GM19455 (cell line): ENCODE data around the gene MMAB.

Experiments
- ATAC-seq: cut with Tn5 transposase; IDR thresholded peaks from one replicate; pipeline ENCODE4 v1.9.1; 2021; ENCODE audit not compliant: unreplicated experiment

Gene MMAB

DNA sequence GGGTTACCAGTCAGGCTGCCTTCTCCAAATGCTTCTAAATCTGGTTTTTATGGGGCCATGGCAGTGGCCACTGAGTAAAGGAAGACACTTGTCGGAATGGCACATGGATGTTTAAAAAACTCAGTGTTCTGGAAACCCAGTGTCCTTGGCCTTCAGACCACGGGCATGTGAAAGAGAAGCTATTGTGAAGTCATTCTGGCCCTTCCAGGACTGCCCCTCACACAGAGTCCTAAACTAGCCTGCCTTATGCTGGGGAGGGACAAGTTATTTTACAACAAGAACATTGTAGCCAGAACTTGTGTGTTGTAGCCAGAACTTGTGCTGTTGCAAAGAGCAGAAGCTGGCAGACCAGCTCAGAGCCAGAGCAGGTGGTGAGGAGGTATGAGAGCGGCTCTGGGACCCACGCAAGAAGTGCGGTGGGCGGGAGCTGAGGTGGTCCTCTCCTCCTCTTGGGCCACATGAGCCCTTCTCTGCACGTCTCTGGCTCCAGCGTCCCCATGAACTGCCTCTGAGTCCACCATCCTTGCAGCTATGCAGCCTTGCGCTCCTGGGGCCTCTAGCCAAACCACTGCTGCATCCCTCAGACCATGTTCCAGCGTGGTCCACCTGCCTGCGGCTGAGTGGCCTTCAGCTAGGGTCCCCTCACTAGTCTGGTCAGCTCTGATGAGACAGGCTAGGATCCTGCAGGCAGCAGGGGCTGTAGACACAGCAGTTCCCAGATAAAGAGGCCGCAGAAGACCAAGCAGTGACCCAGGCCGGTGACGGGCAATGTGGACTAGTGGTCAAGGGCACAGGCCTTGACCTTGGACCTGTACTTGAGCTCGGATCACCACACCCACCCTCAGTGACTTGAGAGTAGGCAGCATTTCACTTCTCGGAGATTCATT is 32.5 kb downstream of the MMAB start:
- no peak for ATAC-seq

DNA sequence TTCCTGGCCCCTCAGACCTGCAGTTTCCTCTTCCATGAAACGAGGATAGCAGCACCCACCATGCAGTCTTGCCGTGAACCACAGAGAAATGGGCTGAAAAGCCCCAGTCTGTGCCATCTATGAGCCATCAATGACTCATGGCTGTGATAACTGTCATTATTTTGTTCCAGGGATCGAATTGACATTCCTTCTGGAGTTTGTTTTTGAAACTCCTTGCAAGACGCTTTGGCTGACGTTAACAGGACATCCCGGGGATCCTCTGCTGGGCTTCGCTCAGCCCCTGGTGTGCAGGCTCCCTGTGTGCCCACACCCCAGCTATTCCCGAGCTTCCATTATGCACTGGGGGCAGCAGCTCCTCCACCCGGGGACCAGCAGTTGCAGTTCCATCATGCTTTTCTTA is 33.8 kb downstream of the MMAB start:
- ATAC-seq: no peak

DNA sequence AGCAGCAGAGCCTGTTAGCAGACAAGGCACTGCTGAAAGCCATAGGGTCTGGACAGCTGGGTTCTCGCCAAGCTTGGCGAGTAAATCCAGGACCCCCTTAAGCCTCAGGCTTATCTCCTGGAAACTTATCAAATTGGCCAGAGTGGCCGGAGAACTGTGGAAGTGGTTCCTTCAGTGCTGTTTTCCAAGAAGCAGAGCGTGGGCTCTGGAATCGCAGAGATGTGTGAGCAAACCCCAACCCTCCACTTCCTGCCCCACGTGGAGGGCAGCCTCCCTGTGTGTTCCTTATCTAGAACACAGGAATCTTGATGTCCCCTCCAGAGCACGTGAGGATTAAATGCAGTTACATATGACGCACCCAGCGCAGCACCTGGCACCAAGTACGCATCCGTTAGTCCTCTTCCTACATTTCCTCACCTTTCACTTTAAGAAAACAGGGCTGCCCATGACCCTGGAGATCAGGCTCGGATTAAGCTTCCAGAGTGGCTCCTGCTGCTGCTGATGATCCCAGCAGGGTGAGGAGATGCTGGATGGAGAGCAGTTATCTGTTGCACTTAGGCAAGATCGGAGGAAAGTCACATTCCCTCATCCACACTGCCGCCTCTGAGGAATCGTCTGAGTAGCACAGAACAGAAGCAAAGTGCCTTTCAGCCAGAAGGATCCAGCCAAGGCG is 35.0 kb downstream of the MMAB start:
- ATAC-seq: no peak

DNA sequence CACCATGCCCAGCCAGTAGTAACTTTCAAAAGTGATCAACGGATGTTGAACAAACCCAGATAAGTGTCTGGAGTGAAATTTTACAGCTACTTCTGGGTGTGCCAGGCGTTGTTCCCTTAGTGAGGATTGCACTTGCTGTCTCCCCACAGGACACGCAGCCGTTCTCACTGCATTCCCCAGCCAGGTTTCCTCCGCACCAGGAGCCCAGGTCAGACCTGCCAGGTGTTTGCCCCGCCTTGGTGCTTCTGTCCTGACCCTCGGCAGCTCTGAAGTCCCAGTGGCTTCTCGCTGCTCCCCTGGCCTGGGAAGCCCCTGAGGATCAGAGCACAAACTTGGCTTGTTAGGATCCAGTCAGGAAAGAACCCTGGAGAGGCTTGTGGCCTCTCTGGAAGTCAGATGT is 36.2 kb downstream of the MMAB start:
- ATAC-seq: no peak

DNA sequence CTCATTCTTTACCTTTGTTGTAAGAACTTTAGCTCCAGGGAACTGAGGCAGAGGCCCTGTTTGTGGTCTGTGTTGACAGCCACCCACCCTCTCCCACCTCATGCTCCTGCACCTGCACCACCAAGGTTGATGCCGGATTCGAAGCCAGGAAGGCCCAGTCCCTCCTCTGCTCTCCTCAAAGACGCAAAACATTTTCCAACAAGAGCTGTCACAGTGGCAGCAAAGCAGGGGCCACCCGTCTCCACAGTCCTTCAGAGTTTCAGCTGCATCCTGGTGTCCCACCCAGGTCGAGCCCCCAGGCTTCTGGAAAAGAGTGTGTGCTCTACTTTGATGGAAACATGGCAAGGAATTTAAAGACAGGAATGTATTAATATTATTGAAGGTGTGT is 37.4 kb downstream of the MMAB start:
- no peak for ATAC-seq

- ATAC-seq: no peak
Observed at GRCh38 chr12:109535231-109535862, 38.0 kb downstream of the MMAB start.

GRCh38 chr12:109534456-109534855 is 38.8 kb downstream of the MMAB start:
- no peak for ATAC-seq

DNA sequence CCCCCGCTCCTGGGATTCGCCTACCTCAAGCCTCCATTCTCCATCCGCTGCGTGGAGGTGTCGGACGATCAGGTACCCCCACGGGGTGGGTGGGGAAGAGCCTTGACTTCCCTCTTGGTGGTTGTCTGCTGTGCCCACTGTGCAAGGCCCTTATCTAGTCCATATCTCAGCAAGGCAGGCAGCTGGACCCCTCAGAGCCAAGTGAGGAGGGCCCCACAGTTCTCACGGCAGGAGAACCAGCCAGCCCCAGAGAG is 39.9 kb downstream of the MMAB start:
- no peak for ATAC-seq

DNA sequence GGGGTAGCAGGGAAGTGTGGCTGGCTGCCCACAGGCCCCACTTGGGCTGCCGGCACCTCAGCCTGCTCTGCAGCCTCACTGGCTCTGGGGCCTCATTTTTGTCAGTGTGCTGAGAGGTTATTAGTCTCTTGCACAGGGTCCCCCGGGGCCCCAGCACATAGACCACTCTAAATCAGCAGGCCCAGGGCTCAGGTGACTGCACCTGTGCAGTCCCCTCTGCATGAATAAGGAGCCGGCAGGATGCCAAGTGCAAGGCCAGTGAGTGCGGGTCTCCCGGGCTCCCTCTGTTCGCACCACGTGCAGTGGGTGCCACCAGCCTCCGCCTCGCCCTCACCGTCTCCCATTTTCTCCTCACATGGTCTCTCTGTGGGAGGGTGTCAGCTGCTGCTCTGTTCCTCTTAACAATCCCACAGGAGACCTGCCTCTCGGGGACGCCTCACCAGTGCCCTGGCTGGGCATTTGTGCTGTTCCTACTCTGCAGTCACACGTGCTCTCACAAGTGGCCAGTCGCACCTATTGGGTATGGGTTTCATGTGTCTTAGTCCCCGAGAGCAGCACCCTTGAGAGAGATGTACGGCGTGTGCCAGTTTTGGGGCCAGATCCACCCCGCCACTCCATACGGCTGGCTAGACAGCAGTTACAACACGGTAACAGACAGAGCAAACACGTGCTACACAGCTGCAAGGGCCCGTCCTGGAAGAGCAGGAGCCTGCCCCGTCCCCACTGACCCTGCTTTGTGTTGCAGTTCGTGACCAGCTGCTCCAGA is 40.4 kb downstream of the MMAB start:
- ATAC-seq: no peak

DNA sequence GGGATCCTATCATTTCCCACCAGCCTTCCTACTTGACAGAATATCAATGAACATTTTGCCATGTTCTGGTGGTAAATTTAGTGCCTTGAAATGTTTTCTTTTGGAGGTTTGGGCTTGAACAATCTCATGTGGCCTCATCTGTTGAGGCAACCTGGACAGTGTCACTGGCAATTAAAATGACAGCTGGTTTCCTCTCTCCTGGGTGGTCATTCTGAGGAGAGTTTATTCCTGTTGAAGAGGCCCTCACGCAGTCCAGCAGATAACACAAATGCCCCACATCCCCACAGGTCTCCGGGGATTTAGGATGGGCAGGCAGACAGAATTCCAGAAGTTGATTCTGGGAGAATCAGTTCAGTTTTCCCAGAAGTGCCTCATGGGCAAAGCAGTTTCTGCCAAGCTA is 41.9 kb downstream of the MMAB start:
- no peak for ATAC-seq

- no peak for ATAC-seq
Observed at GRCh38 chr12:109529691-109530640, 43.3 kb downstream of the MMAB start.

DNA sequence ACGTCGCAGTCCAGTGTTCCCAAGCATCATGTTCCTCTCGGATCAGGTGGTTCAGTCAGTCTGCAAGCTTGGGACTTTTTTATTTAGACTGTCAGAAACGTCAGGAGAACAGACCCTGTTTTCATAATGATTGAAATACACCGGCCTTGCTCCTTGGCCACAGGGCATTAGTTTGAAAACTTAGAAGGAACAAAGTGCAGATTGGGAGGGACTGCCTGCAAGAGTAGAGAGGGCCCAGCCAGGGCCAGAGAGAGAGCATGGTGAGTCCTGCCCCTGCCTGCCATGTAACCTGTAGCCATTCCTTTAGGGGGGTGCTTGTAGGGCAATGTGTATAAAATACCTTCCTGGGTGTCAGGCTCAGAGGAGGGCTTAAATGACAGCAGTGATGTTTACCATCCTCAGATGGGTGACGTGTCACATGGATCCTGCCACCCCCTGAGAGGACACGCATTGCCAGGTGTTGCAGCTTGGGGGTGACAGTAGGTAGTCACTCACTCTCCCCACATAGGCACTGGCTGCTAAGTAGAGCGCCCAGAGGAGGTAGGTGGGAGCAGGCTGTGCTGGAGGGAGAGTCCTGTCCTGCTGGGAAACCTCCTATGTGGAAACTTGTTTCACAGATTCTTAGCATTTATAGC is 45.7 kb downstream of the MMAB start:
- no peak for ATAC-seq

DNA sequence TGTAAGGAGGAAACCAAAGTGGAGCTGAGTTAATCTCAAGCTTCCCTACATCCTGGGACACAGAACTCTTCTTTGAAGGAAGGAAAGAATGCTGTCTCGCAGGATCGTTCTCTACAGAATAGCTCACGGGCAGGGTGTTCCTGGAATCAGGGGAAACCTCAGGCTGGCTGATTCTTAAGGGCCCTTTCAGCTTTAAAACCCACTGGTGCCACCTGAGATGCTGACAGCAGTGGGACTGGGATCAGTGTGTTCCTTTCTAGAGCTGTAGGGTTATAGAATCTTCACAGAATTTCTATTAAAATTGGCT is 48.1 kb downstream of the MMAB start:
- no peak for ATAC-seq

GRCh38 chr12:109524466-109525278 is 48.6 kb downstream of the MMAB start:
- ATAC-seq: no peak

GRCh38 chr12:109523504-109523903 is 49.8 kb downstream of the MMAB start:
- ATAC-seq: no peak

GRCh38 chr12:109523071-109523470 is 50.2 kb downstream of the MMAB start:
- ATAC-seq: no peak

- no peak for ATAC-seq
Observed at GRCh38 chr12:109521831-109522230, 51.5 kb downstream of the MMAB start.

GRCh38 chr12:109519787-109520186 is 53.5 kb downstream of the MMAB start:
- no peak for ATAC-seq
